H9 (cell line): ENCODE measurements around the gene FAM193A. TPM values are rescaled to one million over a fixed set of nuclear protein-coding genes. Genes with fewer than 3 reads are reported as not detected.
A peak's percentile ranks its signal among the peaks of the same experiment; 100 is the strongest.

Experiments
- DNase-seq: peaks from one replicate; pipeline ENCODE4 v3.0.0-alpha.2; 2017
- H2AFZ ChIP-seq: one replicate; pipeline ENCODE4 v1.6.1; 2013; ENCODE audit warnings: mild to moderate bottlenecking, low read length, control low read depth, moderate library complexity
- H2AK5ac ChIP-seq: 2 replicates; pipeline ENCODE4 v1.6.1; 2013; ENCODE audit warnings: low read length, control low read depth, mixed read lengths; ENCODE audit not compliant: insufficient read length
- H2BK120ac ChIP-seq: one replicate; pipeline ENCODE4 v1.6.1; 2013; ENCODE audit warnings: low read depth, mild to moderate bottlenecking, low read length, control low read depth, inconsistent platforms; ENCODE audit not compliant: poor library complexity, severe bottlenecking
- H2BK12ac ChIP-seq: 2 replicates; pipeline ENCODE4 v1.6.1; 2013; ENCODE audit warnings: low read length, control low read depth, mixed read lengths, low read depth; ENCODE audit not compliant: insufficient read length
- H2BK15ac ChIP-seq: 2 replicates; pipeline ENCODE4 v1.6.1; 2013; ENCODE audit warnings: low read depth, low read length, control low read depth
- H2BK20ac ChIP-seq: one replicate; pipeline ENCODE4 v1.6.1; 2013; ENCODE audit warnings: low read depth, mild to moderate bottlenecking, low read length, control low read depth, inconsistent platforms; ENCODE audit not compliant: poor library complexity, severe bottlenecking
- H2BK5ac ChIP-seq: 2 replicates; pipeline ENCODE4 v1.6.1; 2013; ENCODE audit warnings: low read length, control low read depth, mixed read lengths; ENCODE audit not compliant: insufficient read length
- H3K14ac ChIP-seq: 2 replicates; pipeline ENCODE4 v1.6.1; 2013; ENCODE audit warnings: low read length, control low read depth; ENCODE audit not compliant: insufficient read depth
- H3K18ac ChIP-seq: 2 replicates; pipeline ENCODE4 v1.6.1; 2013; ENCODE audit warnings: low read depth, mild to moderate bottlenecking, mixed read lengths, low read length, control low read depth; ENCODE audit not compliant: insufficient read length
- H3K23ac ChIP-seq: 2 replicates; pipeline ENCODE4 v1.6.1; 2013; ENCODE audit warnings: low read length, control low read depth, mixed read lengths, low read depth; ENCODE audit not compliant: insufficient read length
- H3K23me2 ChIP-seq: 2 replicates; pipeline ENCODE4 v1.6.1; 2013; ENCODE audit warnings: low read depth, mild to moderate bottlenecking, mixed read lengths, low read length, control low read depth; ENCODE audit not compliant: insufficient read length, poor library complexity, severe bottlenecking
- H3K27ac ChIP-seq: 2 replicates; pipeline ENCODE4 v1.5.1; 2013; ENCODE audit warnings: low read length, control low read depth, mixed read lengths, low read depth; ENCODE audit not compliant: insufficient read length
- H3K27me3 ChIP-seq: 2 replicates; pipeline ENCODE4 v1.6.1; 2013; ENCODE audit warnings: low read length, control low read depth, inconsistent platforms; ENCODE audit not compliant: insufficient read depth
- H3K4ac ChIP-seq: 2 replicates; pipeline ENCODE4 v1.6.1; 2013; ENCODE audit warnings: low read depth, mild to moderate bottlenecking, control low read depth, inconsistent platforms, low read length, moderate library complexity
- H3K4me1 ChIP-seq: 2 replicates; pipeline ENCODE4 v1.6.1; 2013; ENCODE audit warnings: low read length, control low read depth, inconsistent platforms; ENCODE audit not compliant: insufficient read depth
- H3K4me2 ChIP-seq: 2 replicates; pipeline ENCODE4 v1.6.1; 2013; ENCODE audit warnings: low read length, control low read depth, mixed read lengths; ENCODE audit not compliant: insufficient read length, insufficient read depth
- H3K56ac ChIP-seq: 2 replicates; pipeline ENCODE4 v1.6.1; 2013; ENCODE audit warnings: low read depth, mild to moderate bottlenecking, mixed read lengths, low read length, control low read depth; ENCODE audit not compliant: insufficient read length
- H3K79me1 ChIP-seq: 2 replicates; pipeline ENCODE4 v1.6.1; 2013; ENCODE audit warnings: low read depth, mild to moderate bottlenecking, moderate library complexity, low read length, control low read depth, inconsistent platforms; ENCODE audit not compliant: insufficient read depth, poor library complexity, severe bottlenecking
- H3K79me2 ChIP-seq: 2 replicates; pipeline ENCODE4 v1.6.1; 2013; ENCODE audit warnings: low read length, control low read depth, inconsistent platforms; ENCODE audit not compliant: insufficient read depth
- H3K9ac ChIP-seq: 2 replicates; pipeline ENCODE4 v1.6.1; 2013; ENCODE audit warnings: low read length, control low read depth, mixed read lengths; ENCODE audit not compliant: insufficient read length; ENCODE audit errors: extremely low read depth
- H3K9me3 ChIP-seq: one replicate; pipeline ENCODE4 v1.6.1; 2013; ENCODE audit warnings: low read depth, low read length, inconsistent platforms; ENCODE audit not compliant: control insufficient read depth
- H3T11ph ChIP-seq: one replicate; pipeline ENCODE4 v1.6.1; 2013; ENCODE audit warnings: mild to moderate bottlenecking, low read length, control low read depth, inconsistent platforms
- H4K20me1 ChIP-seq: one replicate; pipeline ENCODE4 v1.6.1; 2013; ENCODE audit not compliant: control insufficient read depth, insufficient read length, insufficient read depth
- H4K5ac ChIP-seq: 2 replicates; pipeline ENCODE4 v1.6.1; 2013; ENCODE audit warnings: low read depth, mild to moderate bottlenecking, mixed read lengths, low read length, control low read depth; ENCODE audit not compliant: insufficient read length
- H4K8ac ChIP-seq: replicated peaks from 2 replicates; pipeline ENCODE4 v1.6.1; 2013; ENCODE audit warnings: low read length, control low read depth, mixed read lengths, low read depth; ENCODE audit not compliant: insufficient read length
- H4K91ac ChIP-seq: 2 replicates; pipeline ENCODE4 v1.6.1; 2013; ENCODE audit warnings: low read depth, mild to moderate bottlenecking, moderate library complexity, mixed read lengths, low read length, control low read depth; ENCODE audit not compliant: insufficient read length
- H3K27ac Mint-ChIP-seq, 3 experiments: 2 replicates in 2 of 3; 3 replicates in 1 of 3; pipeline ENCODE4 v1.8.0; 2020 to 2021; ENCODE audit warnings: mixed read lengths in 3 of 3, mild to moderate bottlenecking in 1 of 3, moderate library complexity in 1 of 3
- H3K27me3 Mint-ChIP-seq: 2 replicates; pipeline ENCODE4 v1.8.0; 2021; ENCODE audit warnings: low read depth, mild to moderate bottlenecking, moderate library complexity, mixed read lengths
- H3K36me3 Mint-ChIP-seq, 3 experiments: 2 replicates in 2 of 3; 3 replicates in 1 of 3; pipeline ENCODE4 v1.8.0; 2020 to 2021; ENCODE audit warnings: low read depth in 3 of 3, mixed read lengths in 3 of 3; ENCODE audit not compliant: insufficient read depth in 1 of 3
- H3K4me1 Mint-ChIP-seq, 2 experiments: 2 replicates each; pipeline ENCODE4 v1.8.0; 2020; ENCODE audit warnings: mixed read lengths in 2 of 2
- H3K4me3 Mint-ChIP-seq, 2 experiments: 2 replicates in 1 of 2; 3 replicates in 1 of 2; pipeline ENCODE4 v1.8.0; 2020 to 2021; ENCODE audit warnings: mild to moderate bottlenecking in 2 of 2, mixed read lengths in 2 of 2, moderate library complexity in 1 of 2
- H3K9me3 Mint-ChIP-seq, 2 experiments: 2 replicates in 1 of 2; 3 replicates in 1 of 2; pipeline ENCODE4 v1.8.0; 2020; ENCODE audit warnings: mild to moderate bottlenecking in 2 of 2, mixed read lengths in 2 of 2, moderate library complexity in 1 of 2
- WGBS: extraction: QIAGEN DNeasy Blood & Tissue Kit; methylation state at CpG from one replicate; pipeline ENCODE4 v1.1.7; 2013; ENCODE audit warnings: missing lambda C conversion rate, low lambda C conversion rate, mixed read lengths; ENCODE audit not compliant: insufficient read length; ENCODE audit errors: extremely low coverage; 5-methylcytosine and 5-hydroxymethylcytosine counted together
- total RNA-seq: library from RNA; stranded (reverse); gene quantifications from 2 replicates; pipeline ENCODE4 v1.2.1, GENCODE V29; 2021
- TF ChIP-seq, protein P1 (sequence below): fragments of 200-600 bp; sonication (generic); conservative IDR thresholded peaks from 3 replicates; pipeline ENCODE4 v1.8.0; 2021; ENCODE audit warnings: antibody characterized with exemption, mild to moderate bottlenecking

FAM193A gene
- total RNA-seq, 1 experiment from 2014 or later, result 36.9 TPM

DNA sequence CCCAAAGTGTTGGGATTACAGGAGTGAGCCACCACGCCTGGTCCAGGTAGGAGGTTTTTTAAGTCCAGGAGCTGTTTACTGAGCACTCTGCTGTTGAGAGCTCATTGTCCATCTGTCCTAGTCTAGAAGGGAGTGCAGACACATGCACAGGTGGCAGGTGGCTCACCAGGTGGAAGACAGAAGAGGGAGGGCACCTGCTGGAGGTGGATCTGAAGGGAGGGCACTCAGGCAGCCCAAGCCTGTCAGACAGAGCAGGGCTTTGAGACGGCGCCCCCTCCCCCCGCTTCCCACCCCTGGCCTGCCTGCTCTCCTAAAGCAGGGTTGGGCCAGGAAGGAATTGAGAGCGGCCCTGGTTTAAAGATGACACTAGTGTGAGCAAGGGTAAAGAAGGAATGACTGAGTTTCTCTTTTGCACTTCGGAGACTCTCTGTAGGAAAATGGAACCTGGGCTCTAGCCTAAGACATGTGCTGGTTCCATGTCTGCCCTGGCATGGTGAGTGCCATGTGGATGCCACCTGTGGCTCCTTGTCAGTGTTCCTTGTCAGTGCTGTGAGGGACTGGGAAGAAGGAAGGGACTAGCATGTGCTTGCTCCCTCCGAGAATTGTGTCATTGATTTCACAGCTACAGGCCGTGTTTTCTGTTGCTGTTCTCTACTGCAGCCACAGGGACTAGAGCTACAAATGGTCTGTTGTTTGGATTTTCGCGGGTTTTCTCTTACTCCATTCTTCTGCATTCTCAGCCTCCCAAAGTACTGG, 111.1 kb downstream of the FAM193A start:
- Histone ChIP-seq H2AK5ac (no peak overlapping the region), H3K27me3 (no peaks in the 10 kb centered on the region), H2BK5ac (no peak overlapping the region), H3K23me2 (no peaks in the 10 kb centered on the region), H3K9ac (no peak overlapping the region), H4K5ac (no peak overlapping the region), H3K18ac (no peak overlapping the region), H4K91ac (no peak overlapping the region), H3T11ph (no peak overlapping the region), H2BK12ac (no peak overlapping the region), H2AFZ (no peak overlapping the region), H3K79me1 (no peaks in the 10 kb centered on the region), H3K56ac (no peak overlapping the region), H3K4me2 (no peak overlapping the region), H3K27ac (no peak overlapping the region), H2BK15ac (no peak overlapping the region), H2BK20ac (no peak overlapping the region), H4K8ac (no peak overlapping the region), H2BK120ac (no peak overlapping the region), H3K4me1 (no peaks in the 10 kb centered on the region), H3K79me2 (no peaks in the 10 kb centered on the region), H3K9me3 (no peaks in the 10 kb centered on the region), H4K20me1 (no peaks in the 10 kb centered on the region), H3K4ac (no peak overlapping the region), H3K14ac (no peak overlapping the region; the same call in 1 of the 2 replicates), H3K23ac (no peak overlapping the region)
- TF ChIP-seq, protein P1, sequence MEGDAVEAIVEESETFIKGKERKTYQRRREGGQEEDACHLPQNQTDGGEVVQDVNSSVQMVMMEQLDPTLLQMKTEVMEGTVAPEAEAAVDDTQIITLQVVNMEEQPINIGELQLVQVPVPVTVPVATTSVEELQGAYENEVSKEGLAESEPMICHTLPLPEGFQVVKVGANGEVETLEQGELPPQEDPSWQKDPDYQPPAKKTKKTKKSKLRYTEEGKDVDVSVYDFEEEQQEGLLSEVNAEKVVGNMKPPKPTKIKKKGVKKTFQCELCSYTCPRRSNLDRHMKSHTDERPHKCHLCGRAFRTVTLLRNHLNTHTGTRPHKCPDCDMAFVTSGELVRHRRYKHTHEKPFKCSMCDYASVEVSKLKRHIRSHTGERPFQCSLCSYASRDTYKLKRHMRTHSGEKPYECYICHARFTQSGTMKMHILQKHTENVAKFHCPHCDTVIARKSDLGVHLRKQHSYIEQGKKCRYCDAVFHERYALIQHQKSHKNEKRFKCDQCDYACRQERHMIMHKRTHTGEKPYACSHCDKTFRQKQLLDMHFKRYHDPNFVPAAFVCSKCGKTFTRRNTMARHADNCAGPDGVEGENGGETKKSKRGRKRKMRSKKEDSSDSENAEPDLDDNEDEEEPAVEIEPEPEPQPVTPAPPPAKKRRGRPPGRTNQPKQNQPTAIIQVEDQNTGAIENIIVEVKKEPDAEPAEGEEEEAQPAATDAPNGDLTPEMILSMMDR, result no peak
- DNase-seq, result no peak
- no peak overlapping the region for H3K4me3 Mint-ChIP-seq
- peak overlapping the region; percentile 58 to 96 (median 88); a peak in 4 of 7 replicates for H3K27ac Mint-ChIP-seq
- H3K9me3 Mint-ChIP-seq, result no peaks in the 10 kb centered on the region
- H3K4me1 Mint-ChIP-seq, result peaks cover 6 to 7% of the 10 kb centered on the region in 2 experiments; a peak in 2 of 4 replicates
- H3K27me3 Mint-ChIP-seq, result no peaks in the 10 kb centered on the region
- peaks cover 29 to 77% (median 51%) of the 10 kb centered on the region in 3 experiments for H3K36me3 Mint-ChIP-seq
- WGBS, result no CpG with 5 or more reads among the region's 10 CpGs
